Activated T-cell treated with anti-CD3 and anti-CD28 coated beads, Interleukin-2, amount 50 U/mL, for 48 hours (primary cell): ENCODE measurements around the gene ETV4.
"Not testable (repeated sequence)": the region's sequence is repeated elsewhere in the genome, so short reads cannot be mapped to it uniquely, and the experiment has no call there.

ENCODE experiments used
- DNase-seq, 2 experiments: peaks; one replicate each; pipeline ENCODE4 v3.0.0-alpha.2; 2020

Gene ETV4

GRCh38 chr17:43543300-43543699 is 2.8 kb downstream of the ETV4 start:
- no peak for DNase-seq

- DNase-seq: no peak
Measured at GRCh38 chr17:43542859-43543258, 3.3 kb downstream of the ETV4 start.

- DNase-seq: no peak
Measured at GRCh38 chr17:43540821-43541674, 5.1 kb downstream of the ETV4 start.

GRCh38 chr17:43536236-43536992 is 9.7 kb downstream of the ETV4 start:
- DNase-seq: no peak

GRCh38 chr17:43534909-43535308 is 11.2 kb downstream of the ETV4 start:
- DNase-seq: no peak

GRCh38 chr17:43533699-43534098 is 12.4 kb downstream of the ETV4 start:
- DNase-seq: no peak

- DNase-seq: no peak
Measured at GRCh38 chr17:43532581-43532980, 13.6 kb downstream of the ETV4 start.

GRCh38 chr17:43531955-43532354 is 14.2 kb downstream of the ETV4 start:
- DNase-seq: no peak

GRCh38 chr17:43531082-43531378 is 15.1 kb downstream of the ETV4 start:
- no peak for DNase-seq

GRCh38 chr17:43530288-43531081 is 15.7 kb downstream of the ETV4 start:
- DNase-seq: no peak

GRCh38 chr17:43529947-43530287 is 16.2 kb downstream of the ETV4 start:
- DNase-seq: no peak

- no peak for DNase-seq
Measured at GRCh38 chr17:43528988-43529814, 16.9 kb downstream of the ETV4 start.

- no peak for DNase-seq
Measured at GRCh38 chr17:43528319-43528987, 17.7 kb downstream of the ETV4 start.

- no peak for DNase-seq
Measured at GRCh38 chr17:43526886-43527648, 19.1 kb downstream of the ETV4 start.

GRCh38 chr17:43524945-43525575 is 21.1 kb downstream of the ETV4 start:
- DNase-seq: no peak

- DNase-seq: no peak
Measured at GRCh38 chr17:43521389-43521788, 24.8 kb downstream of the ETV4 start.

GRCh38 chr17:43517615-43518386 is 28.3 kb downstream of the ETV4 start:
- DNase-seq: no peak

- no peak for DNase-seq
Measured at GRCh38 chr17:43517161-43517560, 29.0 kb downstream of the ETV4 start.

- no peak for DNase-seq
Measured at GRCh38 chr17:43515656-43516055, 30.5 kb downstream of the ETV4 start.

GRCh38 chr17:43511199-43511598 is 34.9 kb downstream of the ETV4 start:
- not testable (repeated sequence) for DNase-seq
